H1 (cell line): ENCODE results near the gene DEK. TPM values are rescaled to one million over a fixed set of nuclear protein-coding genes. Genes with fewer than 3 reads are reported as not detected.

Source experiments
- CTCF ChIA-PET: fragments of 300-600 bp; sonication (Branson Sonifier 250); formaldehyde crosslinking; loops from one replicate; lab custom pipeline; 2021; ENCODE audit not compliant: partially characterized antibody; lab: Charles Lee
- POLR2A ChIA-PET: fragments of 300-600 bp; sonication (Branson Sonifier 250); formaldehyde crosslinking; loops from one replicate; lab custom pipeline; 2021; ENCODE audit warnings: inconsistent platforms; ENCODE audit not compliant: partially characterized antibody; lab: Charles Lee
- DNase-seq, 2 experiments: peaks; one replicate each; pipeline versions ENCODE4 v3.0.0 to v3.0.0-alpha.2; 2010 to 2022; ENCODE audit warnings: low spot score in 2 of 2, low read depth in 1 of 2, mixed read lengths in 1 of 2
- FAIRE-seq: peaks from 2 replicates; lab custom pipeline; 2011; peaks lifted over from hg19 to GRCh38; lab: Jason Lieb, UNC
- H2AFZ ChIP-seq: 2 replicates; pipeline ENCODE4 v1.8.1; 2012; ENCODE audit warnings: low read length, inconsistent platforms
- H2AK5ac ChIP-seq: 2 replicates; pipeline ENCODE4 v1.6.1; 2013; ENCODE audit warnings: low read depth, low read length
- H2BK120ac ChIP-seq: replicated peaks from 2 replicates; pipeline ENCODE3; 2013; ENCODE audit warnings: low read depth, low read length, inconsistent platforms
- H2BK12ac ChIP-seq: 2 replicates; pipeline ENCODE4 v1.6.1; 2013; ENCODE audit warnings: low read depth, low read length
- H2BK15ac ChIP-seq: 2 replicates; pipeline ENCODE4 v1.6.1; 2013; ENCODE audit warnings: low read length
- H2BK20ac ChIP-seq: 2 replicates; pipeline ENCODE4 v1.6.1; 2013; ENCODE audit warnings: low read length
- H2BK5ac ChIP-seq: 2 replicates; pipeline ENCODE4 v1.6.1; 2013; ENCODE audit warnings: low read depth, low read length
- H3K14ac ChIP-seq: 2 replicates; pipeline ENCODE4 v1.6.1; 2013; ENCODE audit warnings: inconsistent platforms; ENCODE audit not compliant: insufficient read length
- H3K18ac ChIP-seq: 2 replicates; pipeline ENCODE4 v1.6.1; 2013; ENCODE audit warnings: low read length; ENCODE audit errors: extremely low read depth
- H3K23ac ChIP-seq: 2 replicates; pipeline ENCODE4 v1.6.1; 2013; ENCODE audit warnings: inconsistent platforms; ENCODE audit not compliant: insufficient read length
- H3K23me2 ChIP-seq: 2 replicates; pipeline ENCODE4 v1.6.1; 2013; ENCODE audit warnings: low read depth, low read length
- H3K27ac ChIP-seq: 2 replicates; pipeline ENCODE4 v1.6.1; 2011; ENCODE audit warnings: low read depth, low read length, inconsistent platforms
- H3K27me3 ChIP-seq, 4 experiments: replicated peaks in 1 of 4; 1 replicate in 1 of 4; 2 replicates in 3 of 4; pipeline versions ENCODE4 v1.6.1 to v1.8.1; 2011 to 2013; ENCODE audit warnings: low read length in 3 of 4, mild to moderate bottlenecking in 3 of 4, inconsistent platforms in 2 of 4, mixed read lengths in 2 of 4, moderate library complexity in 1 of 4; ENCODE audit not compliant: control insufficient read depth in 3 of 4, insufficient read depth in 3 of 4; ENCODE audit errors: extremely low read depth in 1 of 4
- H3K36me3 ChIP-seq, 4 experiments: 2 replicates each; pipeline versions ENCODE4 v1.6.1 to v1.8.1; 2011 to 2013; ENCODE audit warnings: mild to moderate bottlenecking in 4 of 4, low read length in 3 of 4, moderate library complexity in 2 of 4, control low read depth in 1 of 4, inconsistent platforms in 1 of 4; ENCODE audit not compliant: insufficient read depth in 4 of 4, control insufficient read depth in 2 of 4
- H3K4ac ChIP-seq: replicated peaks from 2 replicates; pipeline ENCODE3; 2013; ENCODE audit warnings: low read length, low read depth, mixed read lengths, inconsistent platforms; ENCODE audit not compliant: insufficient read length
- H3K4me1 ChIP-seq, 4 experiments: replicated peaks in 1 of 4; 1 replicate in 1 of 4; 2 replicates in 3 of 4; pipeline versions ENCODE4 v1.6.1 to v1.8.1; 2011 to 2013; ENCODE audit warnings: low read length in 3 of 4, inconsistent platforms in 2 of 4, mixed read lengths in 1 of 4; ENCODE audit not compliant: insufficient read depth in 4 of 4, control insufficient read depth in 3 of 4
- H3K4me2 ChIP-seq, 2 experiments: 2 replicates each; pipeline versions ENCODE4 v1.6.1 to v1.8.1; 2011 to 2013; ENCODE audit warnings: low read depth in 2 of 2, low read length in 2 of 2, control low read depth in 1 of 2, inconsistent platforms in 1 of 2, mild to moderate bottlenecking in 1 of 2; ENCODE audit not compliant: insufficient read depth in 1 of 2
- H3K4me3 ChIP-seq, 4 experiments: fragments of 200-600, 300-600 bp in 1 of 4; sonication (generic), shearing (Covaris generic), sonication (Bioruptor Twin) in 1 of 4; 2 replicates each; pipeline versions ENCODE4 v1.5.1 to v1.8.1; 2011 to 2016; ENCODE audit warnings: low read length in 4 of 4, low read depth in 3 of 4, control low read depth in 2 of 4, inconsistent platforms in 2 of 4, mild to moderate bottlenecking in 2 of 4, mixed read lengths in 1 of 4, moderate library complexity in 1 of 4; ENCODE audit not compliant: insufficient read depth in 2 of 4; ENCODE audit errors: extremely low read depth in 1 of 4
- H3K56ac ChIP-seq: replicated peaks from 2 replicates; pipeline ENCODE3; 2013; ENCODE audit warnings: low read depth, mild to moderate bottlenecking, mixed read lengths, low read length, inconsistent platforms; ENCODE audit not compliant: insufficient read length
- H3K79me1 ChIP-seq: 2 replicates; pipeline ENCODE4 v1.6.1; 2013; ENCODE audit warnings: low read depth, low read length, control low read depth
- H3K79me2 ChIP-seq, 2 experiments: 2 replicates each; pipeline versions ENCODE4 v1.6.1 to v1.8.1; 2012 to 2013; ENCODE audit warnings: low read length in 2 of 2, mild to moderate bottlenecking in 2 of 2, inconsistent platforms in 1 of 2; ENCODE audit not compliant: insufficient read depth in 2 of 2, control insufficient read depth in 1 of 2
- H3K9ac ChIP-seq, 4 experiments: replicated peaks in 1 of 4; 1 replicate in 1 of 4; 2 replicates in 3 of 4; pipeline versions ENCODE4 v1.6.1 to v1.8.1; 2011 to 2013; ENCODE audit warnings: low read depth in 3 of 4, low read length in 3 of 4, control low read depth in 2 of 4, mild to moderate bottlenecking in 2 of 4, moderate library complexity in 2 of 4, inconsistent platforms in 1 of 4; ENCODE audit errors: extremely low read depth in 1 of 4
- H3K9me3 ChIP-seq, 2 experiments: 2 replicates each; pipeline versions ENCODE4 v1.6.1 to v1.8.1; 2012 to 2013; ENCODE audit warnings: mild to moderate bottlenecking in 2 of 2, moderate library complexity in 2 of 2, control low read depth in 1 of 2, inconsistent platforms in 1 of 2, low read depth in 1 of 2, low read length in 1 of 2, mixed read lengths in 1 of 2; ENCODE audit not compliant: insufficient read depth in 2 of 2
- H4K20me1 ChIP-seq, 2 experiments: replicated peaks in 1 of 2; 2 replicates each; pipeline versions ENCODE3 to v1.8.1; 2011 to 2013; ENCODE audit warnings: inconsistent platforms in 2 of 2, low read length in 2 of 2, mild to moderate bottlenecking in 1 of 2; ENCODE audit not compliant: insufficient read depth in 2 of 2, control insufficient read depth in 1 of 2
- H4K5ac ChIP-seq: 2 replicates; pipeline ENCODE4 v1.6.1; 2013; ENCODE audit warnings: low read length, low read depth, mixed read lengths, inconsistent platforms; ENCODE audit not compliant: insufficient read length
- H4K8ac ChIP-seq: 2 replicates; pipeline ENCODE4 v1.8.0; 2013; ENCODE audit warnings: mild to moderate bottlenecking, moderate library complexity, low read length, inconsistent platforms; ENCODE audit not compliant: insufficient read depth; ENCODE audit errors: extremely low read depth
- H4K91ac ChIP-seq: replicated peaks from 2 replicates; pipeline ENCODE3; 2013; ENCODE audit warnings: low read length, mixed read lengths, inconsistent platforms; ENCODE audit not compliant: insufficient read length
- HDAC6 ChIP-seq: IDR thresholded peaks from one replicate; pipeline ENCODE4 v1.7.1; 2012; ENCODE audit warnings: low read depth, mild to moderate bottlenecking, inconsistent platforms, low read length, moderate library complexity
- JUN ChIP-seq: IDR thresholded peaks from 2 replicates; pipeline ENCODE4 v1.6.1; 2011; ENCODE audit warnings: low read depth, mild to moderate bottlenecking, improper control_type of control experiment, low read length
- MAFK ChIP-seq: IDR thresholded peaks from 2 replicates; pipeline ENCODE4 v1.6.1; 2012; ENCODE audit warnings: low read depth, mild to moderate bottlenecking, improper control_type of control experiment, low read length
- SIX5 ChIP-seq: IDR thresholded peaks from 2 replicates; pipeline ENCODE4 v1.6.1; 2011; ENCODE audit warnings: mild to moderate bottlenecking, low read depth, low read length
- WGBS, 2 experiments: shearing (Covaris generic) in 1 of 2; methylation state at CpG; one replicate each; pipeline versions ENCODE4 v1.1.6 to v1.1.7; 2013 to 2015; ENCODE audit warnings: low lambda C conversion rate in 2 of 2, mixed read lengths in 2 of 2, inconsistent platforms in 1 of 2, low coverage in 1 of 2, missing lambda C conversion rate in 1 of 2; ENCODE audit not compliant: insufficient replicate concordance in 2 of 2, insufficient coverage in 1 of 2, insufficient read length in 1 of 2; ENCODE audit errors: extremely low coverage in 1 of 2, missing lambda C conversion rate in 1 of 2; 5-methylcytosine and 5-hydroxymethylcytosine counted together
- polyA plus RNA-seq, 7 experiments: library from polyadenylated mRNA; depleted of rRNA in 3 of 7; stranded (reverse) in 5 of 7; unstranded in 2 of 7; fragments of >200 nt in 5 of 7; fragments of 200-250 nt in 2 of 7; gene quantifications; 1 replicate in 5 of 7; 2 replicates in 1 of 7; 4 replicates in 1 of 7; pipeline versions ENCODE4 v1.2.1 to v1.2.3, GENCODE V29; 2011 to 2013; ENCODE audit warnings: missing spikeins in 2 of 7, mixed read lengths in 2 of 7
- total RNA-seq: library from RNA; stranded (reverse); fragmentation: NEBNext Ultra II Directional; extraction: Animal tissue kit (Norgen Biotek cat#: 25700); gene quantifications from 2 replicates; pipeline ENCODE4 v1.2.1, GENCODE V29; 2021

DEK gene
- total and polyA plus RNA-seq, 2 of the 8 experiments (the other 6 are each of a cell fraction or from before 2014, with no cell fraction given): 40.0 to 228 TPM

GRCh38 chr6:18178960-18179615 lies 85.2 kb downstream of the DEK start:
- FAIRE-seq: no peak
- Histone ChIP-seq H4K5ac (no peak overlapping the region), H3K23ac (no peak overlapping the region), H3K79me2 (no peaks in the 10 kb centered on the region; a peak in 1 of 4 replicates), H4K8ac (no peak overlapping the region), H3K18ac (no peak overlapping the region), H2BK120ac (no peak overlapping the region), H4K20me1 (no peaks in the 10 kb centered on the region), H4K91ac (no peak overlapping the region), H3K79me1 (no peaks in the 10 kb centered on the region), H2BK5ac (no peak overlapping the region), H2BK12ac (no peak overlapping the region), H3K4ac (no peak overlapping the region), H3K27me3 (no peaks in the 10 kb centered on the region), H2BK20ac (no peak overlapping the region), H3K23me2 (no peaks in the 10 kb centered on the region), H3K56ac (no peak overlapping the region)
- WGBS, 2 experiments: 92% methylated on average over 3 of the region's 3 CpGs; no CpG with 5 or more reads in 1 of the 2 experiments
- no peak for TF ChIP-seq SIX5
- no peak for TF ChIP-seq JUN
- TF ChIP-seq MAFK: peak; percentile 30; the same call in 1 of the 2 replicates
- TF ChIP-seq HDAC6: no peak
- TF ChIP-seq, all 59 proteins: peak for 1
- ChIA-PET POLR2A (no interaction called here), CTCF (no interaction called here)
- Histone ChIP-seq H2AK5ac (no peak overlapping the region), H2AFZ (no peak overlapping the region), H2BK15ac (no peak overlapping the region), H3K36me3 (no peaks in the 10 kb centered on the region), H3K14ac (no peak overlapping the region), H3K9ac (no peak overlapping the region), H3K27ac (no peak overlapping the region), H3K4me3 (no peak overlapping the region), H3K4me2 (no peak overlapping the region), H3K9me3 (no peaks in the 10 kb centered on the region), H3K4me1 (0 out of 7 replicates have a peak, but pooled peaks cover 0 to 2% (median 0%) of the 10 kb centered on the region in 4 experiments)
- no peak for DNase-seq
